Measurements from ENCODE around the gene ZNF692.

GRCh38 chr1:248816042-248816851 is 42.6 kb downstream of the ZNF692 start:
- no peak for TF ChIP-seq CTCF (IDR thresholded peaks at IDR 0.05; ENCODE audit: insufficient read depth, low read length, poor library complexity, severe bottlenecking)
- TF ChIP-seq EZH2phosphoT487 (conservative IDR thresholded peaks at IDR 0.05; ENCODE audit: low read length) = no peak

Measured in SU-DHL-6 (cell line).